Stimulated activated CD4-positive, alpha-beta T cell treated with anti-CD3 and anti-CD28 coated beads, Interleukin-4, amount 100 ng/mL, for 48 hours (primary cell): ENCODE measurements around the gene FAM117B.
"Not testable (repeated sequence)": the region's sequence is repeated elsewhere in the genome, so short reads cannot be mapped to it uniquely, and the experiment has no call there.

Experiments
- DNase-seq, 2 donors: peaks; one replicate each; pipeline ENCODE4 v3.0.0-alpha.2; 2020; ENCODE audit warnings: low read depth in 2 of 2

Gene FAM117B

GRCh38 chr2:202703091-202703490 is 68.3 kb downstream of the FAM117B start:
- no peak for DNase-seq

- DNase-seq = no peak
Observed at GRCh38 chr2:202704248-202704647, 69.5 kb downstream of the FAM117B start.

- no peak for DNase-seq
Observed at GRCh38 chr2:202705446-202706020, 70.8 kb downstream of the FAM117B start.

- DNase-seq = not testable (repeated sequence)
Observed at GRCh38 chr2:202714971-202715935, 80.5 kb downstream of the FAM117B start.

GRCh38 chr2:202716114-202716718 is 81.4 kb downstream of the FAM117B start:
- DNase-seq = no peak

- DNase-seq = no peak
Observed at GRCh38 chr2:202716953-202717597, 82.3 kb downstream of the FAM117B start.

GRCh38 chr2:202717598-202718310 is 83.0 kb downstream of the FAM117B start:
- no peak for DNase-seq

GRCh38 chr2:202718614-202719013 is 83.8 kb downstream of the FAM117B start:
- DNase-seq = no peak

GRCh38 chr2:202720226-202720625 is 85.5 kb downstream of the FAM117B start:
- DNase-seq = no peak

GRCh38 chr2:202721621-202722020 is 86.9 kb downstream of the FAM117B start:
- DNase-seq = no peak

- no peak for DNase-seq
Observed at GRCh38 chr2:202723746-202724145, 89.0 kb downstream of the FAM117B start.

- DNase-seq = no peak
Observed at GRCh38 chr2:202726070-202726469, 91.3 kb downstream of the FAM117B start.

- DNase-seq = no peak
Observed at GRCh38 chr2:202736826-202737225, 102.1 kb downstream of the FAM117B start.

- DNase-seq = no peak
Observed at GRCh38 chr2:202743613-202744012, 108.8 kb downstream of the FAM117B start.

- DNase-seq = no peak
Observed at GRCh38 chr2:202749477-202749876, 114.7 kb downstream of the FAM117B start.

- DNase-seq = no peak
Observed at GRCh38 chr2:202750763-202751427, 116.1 kb downstream of the FAM117B start.

GRCh38 chr2:202752071-202752470 is 117.3 kb downstream of the FAM117B start:
- no peak for DNase-seq

GRCh38 chr2:202754936-202755335 is 120.2 kb downstream of the FAM117B start:
- no peak for DNase-seq

GRCh38 chr2:202756598-202756997 is 121.8 kb downstream of the FAM117B start:
- DNase-seq = no peak

- no peak for DNase-seq
Observed at GRCh38 chr2:202757339-202757738, 122.6 kb downstream of the FAM117B start.

GRCh38 chr2:202758128-202758527 is 123.4 kb downstream of the FAM117B start:
- DNase-seq = no peak
